ENCODE measurements around the gene KRTAP5-5.

DNA sequence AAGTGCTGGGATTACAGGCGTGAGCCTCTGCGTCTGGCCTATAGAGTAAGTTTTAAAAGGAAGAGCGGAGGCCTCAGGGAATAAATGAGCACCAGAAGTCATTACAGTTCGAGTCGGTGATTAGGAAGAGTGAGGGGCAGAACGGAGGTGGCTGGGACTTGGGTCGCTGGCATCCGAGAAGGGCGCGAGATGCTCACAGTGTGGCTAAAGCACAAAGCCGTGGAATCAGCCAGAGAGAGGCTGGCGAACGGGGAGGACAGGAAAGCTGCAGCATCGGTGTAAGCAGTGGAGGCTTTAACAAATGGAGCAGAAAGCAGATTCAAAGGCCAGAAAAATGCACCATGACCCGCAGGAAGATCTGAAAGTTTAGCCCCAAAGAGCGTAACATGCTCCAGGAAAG lies 5.0 kb upstream of the KRTAP5-5 start:
- TF ChIP-seq EZH2 (IDR thresholded peaks at IDR 0.05; ENCODE audit: borderline replicate concordance, insufficient read depth, low read depth, low read length, poor library complexity, severe bottlenecking), result no peak
- TF ChIP-seq CTCF (IDR thresholded peaks at IDR 0.05), result no peak

All from B cell (primary cell).